DMS114 treated with DMSO at 0.1 percent for 48 hours (cell line): ENCODE results near the gene ZHX3.

ENCODE experiments used
- DNase-seq: peaks from one replicate; lab custom pipeline; 2025; ENCODE audit not compliant: unreplicated experiment; lab: John Stamatoyannopoulos, UW

ZHX3 gene

GRCh38 chr20:41353530-41353929 lies 36.0 kb upstream of the ZHX3 start:
- DNase-seq, result no peak

- DNase-seq, result no peak
These were observed 35.1 kb upstream of the ZHX3 start for GRCh38 chr20:41352666-41353065.

- DNase-seq, result no peak
These were observed 34.6 kb upstream of the ZHX3 start for GRCh38 chr20:41352106-41352505.

GRCh38 chr20:41350408-41350962 lies 33.0 kb upstream of the ZHX3 start:
- DNase-seq, result no peak

- no peak for DNase-seq
These were observed 32.4 kb upstream of the ZHX3 start for GRCh38 chr20:41349943-41350342.

GRCh38 chr20:41349266-41349665 lies 31.7 kb upstream of the ZHX3 start:
- no peak for DNase-seq

- DNase-seq, result no peak
These were observed 31.1 kb upstream of the ZHX3 start for GRCh38 chr20:41348430-41349172.

GRCh38 chr20:41347523-41348429 lies 30.2 kb upstream of the ZHX3 start:
- no peak for DNase-seq

- no peak for DNase-seq
These were observed 28.2 kb upstream of the ZHX3 start for GRCh38 chr20:41345729-41346067.

GRCh38 chr20:41344938-41345728 lies 27.6 kb upstream of the ZHX3 start:
- DNase-seq, result no peak

- DNase-seq, result no peak
These were observed 26.9 kb upstream of the ZHX3 start for GRCh38 chr20:41344477-41344876.

- DNase-seq, result no peak
These were observed 25.2 kb upstream of the ZHX3 start for GRCh38 chr20:41342474-41343464.

- no peak for DNase-seq
These were observed 23.0 kb upstream of the ZHX3 start, which contains the start of gene LPIN3 for GRCh38 chr20:41340327-41341055. Gene LPIN3 (plus strand): TSS chr20:41340821. CDS start chr20:41345804, 4,983 bp downstream.

GRCh38 chr20:41339957-41340326 lies 22.4 kb upstream of the ZHX3 start:
- DNase-seq, result peak; percentile 29

GRCh38 chr20:41336711-41337492 lies 19.4 kb upstream of the ZHX3 start:
- DNase-seq, result no peak

GRCh38 chr20:41335591-41335990 lies 18.1 kb upstream of the ZHX3 start:
- DNase-seq, result no peak

- no peak for DNase-seq
These were observed 17.2 kb upstream of the ZHX3 start for GRCh38 chr20:41334443-41335421.
